ENCODE data around the gene PPIL1. TPM values are rescaled to one million over a fixed set of nuclear protein-coding genes. Genes with fewer than 3 reads are reported as not detected.
"Not testable (repeated sequence)": the region's sequence is repeated elsewhere in the genome, so short reads cannot be mapped to it uniquely, and the experiment has no call there.

The PPIL1 gene
- total RNA-seq (2014; rRNA removed; shearing (Covaris generic)), result 23.3 and 24.4 TPM in 2 replicates

DNA sequence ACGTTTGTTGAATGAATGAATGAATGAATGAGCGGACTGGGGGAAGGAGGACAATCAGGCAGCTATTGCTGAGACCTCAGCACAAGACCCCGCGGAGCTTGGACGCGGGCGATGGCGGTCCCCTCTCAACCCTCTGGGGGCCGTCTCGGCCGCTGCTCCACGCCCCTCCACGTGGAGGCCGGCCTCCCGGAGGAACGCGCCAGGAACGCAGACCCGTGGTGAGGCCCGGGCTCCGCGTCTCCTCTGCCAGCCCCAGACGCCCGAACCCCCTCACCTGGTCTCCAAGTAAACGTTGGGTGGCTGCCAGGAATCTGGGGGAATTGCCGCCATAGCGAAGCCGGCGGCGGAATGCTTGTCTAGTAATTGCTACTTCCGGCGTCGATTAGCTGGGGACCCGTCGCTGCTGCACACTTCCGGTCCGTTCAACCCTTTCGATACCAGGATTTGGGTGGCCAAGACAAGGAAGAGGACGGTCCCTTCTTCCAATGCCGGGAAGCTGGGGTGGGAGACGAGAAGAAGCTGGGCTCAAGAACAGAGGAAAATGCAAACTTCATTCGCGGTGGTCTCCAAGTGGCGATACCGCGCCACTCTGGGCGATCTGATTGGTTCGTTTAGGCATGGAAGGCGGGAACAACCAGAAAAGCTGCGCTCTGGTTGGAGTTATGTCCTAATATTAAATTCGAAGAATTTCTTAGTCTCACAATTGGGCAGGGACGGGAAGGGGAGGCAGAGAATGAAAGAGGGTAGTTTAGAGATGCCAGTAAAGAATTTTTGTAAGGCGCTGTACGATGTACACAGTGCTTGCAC is at the start of gene PPIL1:
Gene PPIL1, minus strand, starts transcription at position 361 of the 807 bp plus-strand sequence. Its CDS starts 31 bp downstream, at position 330.
- peak; percentile 95 for DNase-seq (ENCODE audit: low spot score)

DNA sequence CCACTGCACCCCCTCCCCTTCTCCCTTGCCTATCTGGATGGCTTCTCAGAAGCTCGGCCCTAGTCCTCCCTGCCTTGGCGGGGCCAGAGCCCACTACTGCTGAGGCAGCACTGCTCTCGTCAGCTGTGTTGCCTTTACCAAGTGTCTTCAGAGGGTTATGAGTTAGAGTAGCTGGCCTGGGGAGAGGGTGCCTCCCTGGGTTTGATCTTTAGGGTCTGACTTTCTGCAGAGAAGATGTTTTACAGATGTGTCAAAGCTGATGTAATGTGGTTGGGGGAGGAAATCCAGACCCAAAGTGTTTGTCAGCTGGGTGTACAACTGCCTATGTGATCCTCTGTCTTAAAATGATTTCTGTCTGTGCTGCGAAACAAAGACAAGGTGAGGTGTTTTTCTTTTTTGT is 49.5 kb upstream of the PPIL1 start:
- no peak for DNase-seq (ENCODE audit: low spot score)

DNA sequence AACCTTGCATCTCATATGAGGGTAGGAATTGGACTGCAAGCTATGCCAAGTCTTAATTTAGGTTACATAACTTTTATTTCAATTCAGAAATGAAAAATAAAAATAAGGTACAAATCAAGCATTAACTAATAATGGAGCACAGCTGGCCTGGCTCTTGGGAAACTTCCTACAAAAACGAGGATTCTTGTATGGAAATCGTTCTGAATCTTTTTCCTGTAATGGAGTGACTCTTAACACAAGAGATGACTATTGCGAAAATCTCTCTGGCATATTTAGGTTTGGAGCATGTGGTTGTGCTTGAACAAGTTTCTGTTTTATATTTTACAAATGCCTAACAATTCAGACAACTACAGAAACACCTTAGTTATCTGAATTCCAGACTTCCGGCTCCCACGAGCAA is 45.9 kb upstream of the PPIL1 start:
- DNase-seq (ENCODE audit: low spot score), result no peak

DNA sequence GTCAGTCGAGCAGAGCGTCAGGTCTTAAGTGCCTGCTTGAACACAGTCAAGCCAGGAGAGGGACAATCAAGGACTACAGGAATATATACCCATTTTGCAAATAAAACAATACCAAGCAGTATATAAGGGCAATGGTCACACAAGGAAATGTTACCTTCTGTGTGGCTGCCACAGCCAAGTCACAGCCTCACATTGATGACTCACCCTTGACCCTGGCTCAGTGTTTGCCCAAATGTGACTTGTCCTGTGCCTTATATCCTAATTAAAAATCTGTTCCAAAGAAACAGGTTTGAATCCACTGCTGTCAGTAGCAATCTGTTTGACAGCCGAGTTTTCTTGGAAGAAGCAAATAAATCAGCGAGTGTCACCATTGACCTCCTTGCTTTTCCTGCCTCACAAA is 45.4 kb upstream of the PPIL1 start:
- peak; percentile 27 for DNase-seq (ENCODE audit: low spot score)

DNA sequence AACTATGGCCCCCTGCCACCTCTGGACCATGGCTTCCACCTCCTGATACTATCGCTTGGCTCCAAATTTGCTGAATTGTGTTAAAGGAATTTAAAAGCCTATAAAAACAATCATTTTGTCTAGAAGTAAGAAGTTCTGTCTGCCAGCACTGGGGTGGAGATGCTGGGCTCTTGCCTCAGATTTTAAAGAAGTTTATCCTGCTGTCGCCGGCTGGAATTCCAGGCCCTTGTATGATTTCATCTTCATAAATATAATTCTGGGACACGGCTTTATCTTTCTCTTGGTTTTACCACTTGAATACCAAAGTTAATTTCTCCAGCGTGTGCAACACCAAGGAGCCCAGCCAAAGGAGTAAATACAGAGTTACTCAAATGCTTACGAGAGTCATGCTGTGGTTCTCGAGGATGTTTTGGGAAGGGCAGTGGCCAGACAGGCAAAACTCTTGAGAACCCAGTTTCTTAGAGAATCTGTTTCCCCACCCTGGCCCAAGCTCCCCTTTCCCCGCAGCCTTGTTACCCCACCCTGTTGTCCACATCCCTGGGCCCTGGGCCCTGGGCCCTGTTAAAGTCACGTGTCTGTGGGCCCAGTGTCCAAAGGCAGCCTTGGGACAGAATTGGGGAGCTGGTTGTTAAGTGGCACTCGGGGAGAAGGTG is 43.1 kb upstream of the PPIL1 start:
- DNase-seq (ENCODE audit: low spot score), result no peak

DNA sequence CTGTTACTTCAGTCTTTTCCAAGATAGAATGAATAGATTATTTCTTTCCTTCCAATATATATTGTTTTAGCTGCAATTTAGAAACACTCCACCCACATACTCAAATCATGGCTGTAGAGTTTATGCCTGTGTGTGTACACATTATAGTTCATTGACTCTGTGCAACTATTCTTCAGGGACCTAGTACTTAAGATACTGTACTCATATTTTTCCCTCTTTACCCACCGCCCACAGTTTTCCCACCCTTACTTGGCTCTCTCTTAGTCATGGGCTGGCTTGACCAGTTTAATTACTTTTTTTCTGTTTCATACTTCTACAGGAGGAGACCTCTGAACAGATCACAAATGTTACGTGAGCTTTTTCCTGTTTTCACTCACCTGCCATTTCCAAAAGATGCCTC is 41.5 kb upstream of the PPIL1 start:
- DNase-seq (ENCODE audit: low spot score), result peak; percentile 15

DNA sequence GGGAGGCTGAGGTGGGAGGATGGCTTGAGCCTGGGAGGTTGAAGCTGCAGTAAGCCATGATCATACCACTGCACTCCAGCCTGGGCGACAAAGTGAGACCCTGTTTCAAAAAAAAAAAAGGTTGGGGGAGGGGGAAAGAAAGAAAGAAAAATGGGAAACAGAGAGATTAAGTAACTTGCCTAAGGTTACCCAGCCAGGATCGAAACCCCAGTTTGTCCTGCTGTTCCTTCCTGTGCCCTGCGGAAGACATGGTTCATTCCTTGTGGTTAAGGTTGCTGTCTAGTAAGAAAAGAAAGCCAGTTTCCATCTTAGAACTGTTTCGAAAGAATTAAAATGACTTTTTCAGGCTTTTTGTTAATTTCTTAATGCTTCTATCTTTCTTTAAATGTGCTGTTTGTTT is 41.0 kb upstream of the PPIL1 start:
- DNase-seq (ENCODE audit: low spot score), result no peak

DNA sequence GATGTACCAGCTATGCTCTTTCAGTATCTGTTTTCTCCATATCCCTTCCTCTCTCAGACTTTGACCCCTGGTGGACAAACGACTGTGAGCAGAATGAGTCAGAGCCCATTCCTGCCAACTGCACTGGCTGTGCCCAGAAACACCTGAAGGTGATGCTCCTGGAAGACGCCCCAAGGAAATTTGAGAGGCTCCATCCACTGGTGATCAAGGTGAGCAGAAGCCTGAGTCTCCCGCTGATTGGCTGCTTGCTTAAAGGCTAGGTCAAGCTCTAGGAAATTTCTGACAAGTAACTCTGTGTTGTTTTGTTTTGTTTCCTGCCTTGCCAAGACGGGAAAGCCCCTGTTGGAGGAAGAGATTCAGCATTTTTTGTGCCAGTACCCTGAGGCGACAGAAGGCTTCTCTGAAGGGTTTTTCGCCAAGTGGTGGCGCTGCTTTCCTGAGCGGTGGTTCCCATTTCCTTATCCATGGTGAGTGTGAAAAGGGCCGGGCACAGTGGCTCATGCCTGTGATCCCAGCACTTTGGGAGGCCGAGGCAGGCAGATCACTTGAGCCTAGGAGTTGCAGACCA is 39.7 kb upstream of the PPIL1 start:
- peak; percentile 95 for DNase-seq (ENCODE audit: low spot score)

DNA sequence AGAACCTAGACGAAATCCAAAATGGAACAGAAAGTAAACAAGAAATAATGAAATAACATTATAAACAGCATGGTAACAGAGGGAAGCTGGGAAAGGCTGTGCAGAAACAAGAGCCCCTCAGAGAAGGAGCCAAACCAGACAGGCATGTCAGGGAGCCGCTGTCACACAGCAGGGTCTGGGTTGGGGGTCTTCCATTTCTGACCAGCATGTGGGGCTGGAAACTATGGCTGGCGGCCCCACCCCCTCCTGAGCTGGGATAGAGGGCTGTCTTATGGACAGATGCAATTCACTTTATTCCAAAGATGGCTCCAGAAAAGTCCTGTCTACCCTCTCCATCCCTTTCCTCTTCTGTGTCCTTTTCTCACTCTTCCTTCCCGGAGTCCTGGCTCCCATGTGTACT is 38.5 kb upstream of the PPIL1 start:
- DNase-seq (ENCODE audit: low spot score), result no peak

DNA sequence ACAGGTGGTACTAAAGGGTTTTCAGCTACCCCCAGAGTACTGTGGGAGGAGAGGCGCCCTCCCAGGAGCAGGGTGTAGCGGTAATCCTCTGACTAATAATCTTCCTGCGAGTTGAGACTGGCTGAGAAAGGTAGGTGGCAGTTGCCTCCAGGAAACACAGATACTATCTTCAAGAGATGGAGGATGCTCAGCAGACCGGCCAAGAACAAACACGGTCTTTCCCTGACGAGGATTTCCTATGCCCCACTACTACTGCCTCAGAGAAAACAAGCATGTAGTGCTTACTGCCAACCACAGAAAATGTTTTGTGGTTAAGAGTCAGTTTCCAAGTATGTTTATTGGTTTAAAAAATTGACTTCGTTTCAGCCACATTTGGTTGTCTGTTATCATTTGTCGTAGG is 38.0 kb upstream of the PPIL1 start:
- DNase-seq (ENCODE audit: low spot score), result peak; percentile 67

DNA sequence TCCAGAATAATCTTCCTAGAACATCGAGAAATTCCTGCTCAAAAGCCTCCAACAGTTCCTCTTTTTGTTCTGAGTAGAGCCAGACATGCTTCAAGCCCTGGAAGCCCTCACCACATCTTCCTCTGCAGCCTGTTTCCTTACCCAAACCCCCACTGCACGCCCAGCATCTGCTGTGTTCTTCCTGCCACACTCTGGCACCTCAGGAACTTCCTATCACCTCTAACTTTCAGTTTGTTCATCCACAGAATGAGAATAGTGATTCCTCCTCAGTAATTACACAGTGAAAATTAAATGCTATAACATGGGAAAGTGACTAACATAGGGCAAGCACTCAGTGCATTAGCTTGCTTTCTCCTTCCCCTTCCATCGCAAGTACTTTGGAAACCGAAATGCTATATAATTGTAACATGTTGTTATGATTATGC is 37.4 kb upstream of the PPIL1 start:
- DNase-seq (ENCODE audit: low spot score), result peak; percentile 11

DNA sequence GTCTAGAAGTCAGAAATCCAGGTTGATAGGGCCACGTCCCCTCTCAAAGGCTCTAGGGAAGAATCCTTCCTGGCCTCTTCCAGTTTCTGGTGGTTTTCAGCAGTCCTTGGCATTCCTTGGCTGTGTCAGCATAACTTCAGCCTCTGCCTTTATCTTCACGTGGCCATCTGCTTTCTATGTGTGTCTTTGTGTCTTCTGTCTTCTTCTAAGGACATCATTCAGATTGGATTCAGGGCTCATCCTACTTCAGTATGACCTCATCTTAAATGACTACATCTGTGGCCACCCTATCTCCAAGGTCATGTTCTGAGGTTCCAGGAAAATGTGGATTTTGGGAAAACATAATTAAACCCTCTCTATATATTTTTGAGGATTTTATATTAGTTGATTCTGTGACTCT is 34.1 kb upstream of the PPIL1 start:
- no peak for DNase-seq (ENCODE audit: low spot score)

DNA sequence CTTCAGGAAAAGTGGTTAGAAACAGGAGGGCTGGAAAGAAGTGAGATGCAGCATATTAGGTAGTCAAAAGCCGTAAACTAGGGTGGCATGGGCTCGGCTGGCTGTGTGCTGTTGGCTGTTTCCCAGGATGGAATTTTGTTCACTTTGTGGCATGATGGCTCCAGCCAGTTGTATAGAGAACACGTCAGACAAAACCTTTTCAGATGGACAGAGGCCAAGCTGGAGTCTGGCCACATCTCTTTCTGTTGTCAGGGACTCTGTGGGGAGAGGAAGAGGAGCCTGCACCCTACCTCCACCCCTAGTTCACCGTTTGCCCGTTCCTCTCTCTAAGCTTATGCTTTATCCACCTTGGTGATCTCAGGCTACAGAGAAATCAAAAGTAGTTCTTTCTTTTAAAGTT is 33.2 kb upstream of the PPIL1 start:
- no peak for DNase-seq (ENCODE audit: low spot score)

DNA sequence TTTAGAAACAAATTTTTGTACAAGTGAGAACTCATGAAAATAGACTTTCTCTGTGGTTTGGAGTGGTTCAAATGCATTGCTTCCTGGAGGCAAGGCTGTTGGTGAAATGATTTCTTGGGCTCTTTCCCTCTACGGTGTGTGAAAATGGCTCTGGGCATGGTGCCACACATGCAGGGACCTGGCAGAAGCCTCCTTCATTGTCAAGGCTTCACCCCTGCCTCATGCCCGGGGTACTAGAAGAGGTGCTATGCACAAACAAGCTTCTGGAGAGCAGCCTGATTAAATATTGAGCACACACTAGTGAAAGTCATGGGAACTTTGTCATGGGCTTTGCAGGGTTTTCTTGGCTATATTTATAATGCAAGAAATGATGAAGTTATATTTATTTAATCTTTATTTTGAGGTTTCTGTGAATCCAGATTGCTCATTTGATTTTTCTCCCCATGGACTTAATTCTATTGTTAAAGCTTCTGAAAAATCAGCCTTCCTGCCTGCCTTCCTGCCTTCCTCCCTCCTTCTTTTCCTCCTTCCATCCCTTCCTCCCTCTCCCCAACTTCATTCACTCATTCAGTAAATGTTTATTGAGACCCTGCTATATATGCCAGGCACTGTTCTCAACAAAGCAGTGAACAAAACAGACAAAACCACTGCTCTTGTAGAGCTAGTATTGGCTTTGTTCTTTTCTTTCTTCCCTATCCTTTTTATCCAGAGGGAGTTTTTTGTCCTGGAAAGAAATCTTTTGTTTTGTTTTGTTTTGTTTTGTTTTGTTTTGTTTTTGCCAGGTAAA is 32.1 kb upstream of the PPIL1 start:
- DNase-seq (ENCODE audit: low spot score), result no peak

DNA sequence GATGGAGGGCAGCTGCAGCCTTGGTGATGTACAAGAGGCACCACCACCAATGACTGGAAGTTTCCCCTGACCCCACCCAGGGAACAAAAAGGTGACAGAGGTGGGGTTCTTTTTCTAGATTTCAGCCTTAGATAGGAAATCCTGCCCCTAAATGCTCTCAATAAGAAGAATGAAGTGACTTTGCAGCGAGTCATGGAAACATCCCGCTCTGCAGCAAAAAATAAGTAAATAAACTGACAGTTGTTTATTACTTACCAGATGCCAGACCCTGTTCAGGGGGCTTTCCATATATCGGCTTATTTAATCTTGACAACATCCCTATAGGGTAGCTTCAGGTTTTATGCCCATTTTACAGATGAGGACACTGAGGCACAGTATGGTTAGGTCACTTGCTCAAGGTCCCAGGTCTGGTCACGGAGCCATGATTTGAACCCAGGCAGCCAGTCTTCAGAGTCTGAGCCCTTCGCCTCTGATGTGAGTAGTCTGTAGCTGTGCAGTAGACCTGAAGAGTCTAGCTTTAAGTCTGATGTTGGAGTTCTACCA is 30.3 kb upstream of the PPIL1 start:
- no peak for DNase-seq (ENCODE audit: low spot score)

DNA sequence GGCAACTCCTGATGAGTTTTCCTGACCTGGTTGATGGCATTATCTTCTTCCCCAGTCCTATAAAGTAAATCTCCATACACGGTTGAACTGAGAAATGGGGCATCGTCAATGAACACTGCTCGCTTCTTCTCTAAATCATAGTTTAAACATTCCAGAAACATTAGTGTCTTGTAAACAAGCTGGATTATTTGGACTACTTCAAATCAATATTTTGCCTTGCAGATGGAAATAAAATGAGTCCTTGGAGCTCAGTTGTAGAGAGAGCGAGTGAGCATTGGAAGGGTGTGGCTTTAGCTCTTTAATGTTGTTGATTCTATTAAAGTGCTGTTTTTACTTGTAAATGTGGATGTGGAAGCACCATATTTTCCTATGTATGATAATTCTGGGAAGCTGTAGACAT is 29.5 kb upstream of the PPIL1 start:
- DNase-seq (ENCODE audit: low spot score), result no peak

DNA sequence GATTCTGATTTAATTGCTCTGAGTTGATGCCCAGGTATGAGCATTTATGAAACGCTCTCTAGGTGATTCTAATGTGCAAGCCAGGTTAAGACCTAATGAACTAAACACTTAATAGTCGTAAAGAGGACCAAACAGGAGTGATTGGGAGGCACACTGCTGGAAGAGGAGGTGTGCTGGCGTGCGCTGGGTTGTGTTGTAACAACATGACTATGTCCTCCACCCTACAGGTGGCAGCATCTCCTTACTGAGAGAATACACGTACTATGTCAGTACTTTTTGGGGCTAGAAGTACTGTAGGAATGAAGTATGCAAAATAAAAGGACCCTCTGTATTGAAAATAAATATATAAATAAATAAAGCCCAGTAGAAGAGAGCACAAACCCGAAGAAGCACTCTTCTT is 23.0 kb upstream of the PPIL1 start:
- peak; percentile 45 for DNase-seq (ENCODE audit: low spot score)

DNA sequence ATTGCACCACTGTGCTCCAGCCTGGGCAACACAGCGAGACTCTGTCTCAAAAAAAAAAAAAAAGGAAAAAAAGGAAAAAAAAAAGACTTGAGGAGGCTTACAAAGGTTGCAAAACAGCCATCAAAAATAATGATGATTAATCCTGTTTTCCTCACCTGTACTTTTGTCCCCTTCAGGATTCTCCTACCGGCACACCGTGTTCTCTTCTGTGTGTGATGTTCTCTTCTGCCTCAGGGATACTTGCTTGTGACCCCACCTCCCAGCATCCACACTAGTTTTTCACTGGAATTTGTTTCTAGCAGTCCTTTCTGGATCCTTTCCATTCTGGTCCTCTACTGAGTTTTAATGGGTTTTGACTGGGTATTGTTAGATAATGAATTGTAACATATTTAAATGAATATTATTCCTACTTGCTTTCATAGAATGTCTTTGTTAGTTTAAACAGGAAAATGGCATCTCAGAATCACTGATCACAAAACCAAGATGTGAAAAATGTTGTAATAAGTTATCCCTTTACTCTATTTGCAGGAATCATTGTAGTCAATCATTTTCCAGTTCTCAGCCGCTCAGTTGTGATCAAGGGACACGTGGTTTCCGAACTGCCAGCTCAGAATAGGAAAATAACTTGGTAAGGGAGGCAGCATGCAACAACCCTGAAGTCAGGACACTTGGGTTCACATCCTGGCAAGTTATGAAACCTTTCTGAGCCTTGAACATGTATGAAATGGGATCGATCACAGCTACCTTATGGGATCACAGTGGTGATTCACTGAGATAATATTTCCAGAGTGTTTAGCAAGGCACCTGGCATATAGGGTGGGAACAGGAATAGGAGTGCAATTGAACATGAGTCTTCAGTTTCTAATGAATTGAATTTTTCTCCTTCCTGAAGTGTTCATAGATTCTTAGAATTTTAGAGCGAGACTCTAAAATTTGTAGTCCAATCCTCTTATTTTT is 19.7 kb upstream of the PPIL1 start:
- no peak for DNase-seq (ENCODE audit: low spot score)

DNA sequence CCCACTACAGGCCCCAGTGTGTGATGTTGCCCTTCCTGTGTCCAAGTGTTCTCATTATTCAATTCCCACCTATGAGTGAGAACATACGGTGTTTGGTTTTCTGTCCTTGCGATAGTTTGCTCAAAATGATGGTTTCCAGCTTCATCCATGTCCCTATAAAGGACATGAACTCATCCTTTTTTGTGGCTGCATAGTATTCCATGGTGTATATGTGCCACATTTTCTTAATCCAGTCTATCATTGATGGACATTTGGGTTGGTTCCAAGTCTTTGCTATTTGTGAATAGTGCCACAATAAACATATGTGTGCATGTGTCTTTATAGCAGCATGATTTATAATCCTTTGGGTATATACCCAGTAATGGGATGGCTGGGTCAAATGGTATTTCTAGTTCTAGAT is 16.6 kb upstream of the PPIL1 start:
- DNase-seq (ENCODE audit: low spot score), result not testable (repeated sequence)

DNA sequence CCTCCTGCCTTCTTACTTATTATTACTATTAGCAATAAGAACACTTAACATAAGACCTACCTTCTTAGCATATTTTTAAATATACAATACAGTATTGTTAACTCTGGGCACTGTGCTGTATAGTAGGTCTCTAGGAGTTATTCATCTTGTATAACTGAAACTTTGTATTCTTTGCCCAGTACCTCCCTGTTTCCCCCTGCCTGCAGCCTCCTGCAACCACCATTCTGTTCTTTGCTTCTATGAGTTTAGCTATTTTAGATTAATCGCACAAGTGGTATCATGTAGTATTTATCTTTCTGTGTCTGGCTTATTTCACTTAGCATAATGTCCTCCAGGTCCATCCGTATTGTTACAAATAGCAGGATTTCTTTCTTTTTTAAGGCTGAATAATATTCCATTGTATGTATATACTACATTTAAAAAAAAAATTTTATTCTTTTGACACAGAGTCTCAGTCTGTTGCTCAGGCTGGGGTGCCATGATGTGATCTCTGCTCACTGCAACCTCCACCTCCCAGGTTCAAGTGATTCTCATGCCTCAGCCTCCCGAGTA is 15.6 kb upstream of the PPIL1 start:
- DNase-seq (ENCODE audit: low spot score), result no peak
